H1 (cell line): ENCODE results near the gene PCNX4. TPM values are rescaled to one million over a fixed set of nuclear protein-coding genes. Genes with fewer than 3 reads are reported as not detected.

Experiments used
- BACH1 ChIP-seq: IDR thresholded peaks from 2 replicates; pipeline ENCODE4 v1.6.1; 2012; ENCODE audit warnings: low read length, improper control_type of control experiment
- CHD1 ChIP-seq: IDR thresholded peaks from 2 replicates; pipeline ENCODE4 v1.6.1; 2012; ENCODE audit warnings: low read depth, low read length, improper control_type of control experiment
- HDAC6 ChIP-seq: IDR thresholded peaks from one replicate; pipeline ENCODE4 v1.7.1; 2012; ENCODE audit warnings: low read depth, mild to moderate bottlenecking, inconsistent platforms, low read length, moderate library complexity
- RNF2 ChIP-seq: fragments of 200-900, 300-1000 bp; sonication (generic); IDR thresholded peaks from 2 replicates; pipeline ENCODE4 v1.7.1; 2016; ENCODE audit warnings: borderline replicate concordance, low read depth, mild to moderate bottlenecking, antibody characterized with exemption, low read length; ENCODE audit not compliant: poor library complexity, severe bottlenecking; ENCODE audit errors: missing control alignments
- TAF7 ChIP-seq: optimal IDR thresholded peaks from 2 replicates; pipeline ENCODE3; 2011; ENCODE audit warnings: low read depth, mild to moderate bottlenecking, inconsistent platforms, low read length, moderate library complexity, borderline replicate concordance
- polyA plus RNA-seq, 7 experiments: library from polyadenylated mRNA; depleted of rRNA in 3 of 7; stranded (reverse) in 5 of 7; unstranded in 2 of 7; fragments of >200 nt in 5 of 7; fragments of 200-250 nt in 2 of 7; gene quantifications; 1 replicate in 5 of 7; 2 replicates in 1 of 7; 4 replicates in 1 of 7; pipeline versions ENCODE4 v1.2.1 to v1.2.3, GENCODE V29; 2011 to 2013; ENCODE audit warnings: missing spikeins in 2 of 7, mixed read lengths in 2 of 7
- total RNA-seq: library from RNA; stranded (reverse); fragmentation: NEBNext Ultra II Directional; extraction: Animal tissue kit (Norgen Biotek cat#: 25700); gene quantifications from 2 replicates; pipeline ENCODE4 v1.2.1, GENCODE V29; 2021

Gene PCNX4
- total and polyA plus RNA-seq, 2 of the 8 experiments (the other 6 are each of a cell fraction or from before 2014, with no cell fraction given) = 28.4 to 35.5 TPM

DNA sequence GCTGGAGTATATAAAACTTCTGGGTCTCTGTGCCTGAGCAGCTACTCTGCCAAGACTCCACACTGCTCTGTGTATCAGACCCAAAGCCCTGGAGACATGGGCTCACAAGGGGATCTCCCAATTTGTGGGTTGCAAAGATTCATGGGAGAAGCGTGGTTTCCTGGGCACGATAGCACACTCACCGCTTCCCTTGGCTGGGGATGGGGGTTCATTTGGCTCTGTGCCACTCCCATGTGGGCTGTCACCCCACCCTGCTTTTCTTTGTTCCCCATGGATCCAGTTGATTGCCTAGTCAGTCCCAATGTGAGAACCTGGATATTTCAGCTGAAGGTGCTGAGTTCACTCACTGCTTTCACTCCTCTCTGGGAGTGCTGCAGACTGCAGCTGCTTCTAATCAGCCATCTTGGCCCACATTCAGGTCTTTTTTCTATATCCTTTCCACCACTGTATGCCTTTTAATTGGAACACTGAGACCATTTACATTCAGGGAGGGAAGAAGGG is 40.0 kb upstream of the PCNX4 start (continued):
- TF ChIP-seq RNF2 = no peak
- no peak for TF ChIP-seq TAF7
- TF ChIP-seq BACH1 = no peak
- TF ChIP-seq CHD1 = no peak
- TF ChIP-seq HDAC6 = no peak
